Measurements from ENCODE around the gene MUC5AC. TPM values are rescaled to one million over a fixed set of nuclear protein-coding genes. Genes with fewer than 3 reads are reported as not detected.
A peak's percentile ranks its signal among the peaks of the same experiment; 100 is the strongest.

Gene MUC5AC
- total RNA-seq, 4 donors from 2014 or later = not detected

DNA sequence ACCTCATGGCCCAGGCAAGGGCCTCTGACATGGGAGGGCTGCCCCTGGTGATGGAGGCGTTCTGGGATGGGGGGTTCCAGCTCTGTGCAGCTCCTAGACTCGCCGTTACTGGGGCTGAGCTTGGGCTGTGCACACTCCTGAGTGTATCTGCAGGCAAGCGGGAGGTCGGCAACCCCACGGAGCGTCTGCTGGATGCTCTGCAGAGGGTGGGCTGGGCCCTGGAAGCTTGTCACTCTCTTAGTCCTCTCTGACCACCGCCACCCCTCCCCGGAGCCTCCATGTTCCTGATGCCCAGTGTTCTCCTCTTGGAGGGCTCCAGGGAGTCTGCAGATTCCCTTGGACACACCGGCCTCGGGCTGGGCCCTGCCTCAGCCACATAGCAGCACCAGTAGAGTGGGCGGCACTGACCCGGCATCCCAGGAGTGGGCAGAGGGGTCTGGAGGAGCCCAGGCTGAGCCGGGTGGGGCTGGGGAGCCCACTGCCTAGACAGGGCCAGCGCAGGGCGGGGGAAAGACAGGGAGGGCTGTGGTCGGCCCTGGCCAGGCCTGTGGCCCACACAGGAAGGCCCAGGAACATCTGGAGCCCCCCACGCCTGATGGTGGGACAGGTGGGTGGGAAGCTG, 44.5 kb downstream of the MUC5AC start:
- TF ChIP-seq EP300 (IDR thresholded peaks at IDR 0.05; ENCODE audit: low read depth) (no peak), POLR2AphosphoS5 (IDR thresholded peaks at IDR 0.05) (no peak), POLR2A (IDR thresholded peaks at IDR 0.05) (no peak)
- TF ChIP-seq, protein P1, sequence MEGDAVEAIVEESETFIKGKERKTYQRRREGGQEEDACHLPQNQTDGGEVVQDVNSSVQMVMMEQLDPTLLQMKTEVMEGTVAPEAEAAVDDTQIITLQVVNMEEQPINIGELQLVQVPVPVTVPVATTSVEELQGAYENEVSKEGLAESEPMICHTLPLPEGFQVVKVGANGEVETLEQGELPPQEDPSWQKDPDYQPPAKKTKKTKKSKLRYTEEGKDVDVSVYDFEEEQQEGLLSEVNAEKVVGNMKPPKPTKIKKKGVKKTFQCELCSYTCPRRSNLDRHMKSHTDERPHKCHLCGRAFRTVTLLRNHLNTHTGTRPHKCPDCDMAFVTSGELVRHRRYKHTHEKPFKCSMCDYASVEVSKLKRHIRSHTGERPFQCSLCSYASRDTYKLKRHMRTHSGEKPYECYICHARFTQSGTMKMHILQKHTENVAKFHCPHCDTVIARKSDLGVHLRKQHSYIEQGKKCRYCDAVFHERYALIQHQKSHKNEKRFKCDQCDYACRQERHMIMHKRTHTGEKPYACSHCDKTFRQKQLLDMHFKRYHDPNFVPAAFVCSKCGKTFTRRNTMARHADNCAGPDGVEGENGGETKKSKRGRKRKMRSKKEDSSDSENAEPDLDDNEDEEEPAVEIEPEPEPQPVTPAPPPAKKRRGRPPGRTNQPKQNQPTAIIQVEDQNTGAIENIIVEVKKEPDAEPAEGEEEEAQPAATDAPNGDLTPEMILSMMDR (IDR thresholded peaks at IDR 0.05) = no peak
- intact Hi-C loops (cut with DNase I; ENCODE audit: low total_unique reads) (loop anchor here (5.0 kb wide), 2 partner anchors 315 to 375 kb away; no protein-coding TSS in a partner anchor), in situ Hi-C loops (cut with MboI; ENCODE audit: low pct_ligation_motif_present in 1 of 4, low pct_unique_long_range_greater_than_20kb in 1 of 4, low sequenced_read_pairs in 3 of 4) (loop anchor here in 2 of 4 donors (25.0 kb wide), 1 partner anchor 310 kb away; no protein-coding TSS in a partner anchor)
- Histone ChIP-seq H3K4me3 (no peak overlapping the region), H3K4me1 (peaks cover 10 to 26% (median 21%) of the 10 kb centered on the region in 4 donors), H3K9me3 (no peaks in the 10 kb centered on the region), H3K27ac (no peak overlapping the region), H3K36me3 (no peaks in the 10 kb centered on the region), H3K27me3 (peaks cover 39% of the 10 kb centered on the region)
- WGBS, 2 donors (ENCODE audit: low coverage in 1 of 2) = 20 to 37% methylated on average over 1 to 13 of the region's 18 CpGs
- peak; percentile 7 for DNase-seq

DNA sequence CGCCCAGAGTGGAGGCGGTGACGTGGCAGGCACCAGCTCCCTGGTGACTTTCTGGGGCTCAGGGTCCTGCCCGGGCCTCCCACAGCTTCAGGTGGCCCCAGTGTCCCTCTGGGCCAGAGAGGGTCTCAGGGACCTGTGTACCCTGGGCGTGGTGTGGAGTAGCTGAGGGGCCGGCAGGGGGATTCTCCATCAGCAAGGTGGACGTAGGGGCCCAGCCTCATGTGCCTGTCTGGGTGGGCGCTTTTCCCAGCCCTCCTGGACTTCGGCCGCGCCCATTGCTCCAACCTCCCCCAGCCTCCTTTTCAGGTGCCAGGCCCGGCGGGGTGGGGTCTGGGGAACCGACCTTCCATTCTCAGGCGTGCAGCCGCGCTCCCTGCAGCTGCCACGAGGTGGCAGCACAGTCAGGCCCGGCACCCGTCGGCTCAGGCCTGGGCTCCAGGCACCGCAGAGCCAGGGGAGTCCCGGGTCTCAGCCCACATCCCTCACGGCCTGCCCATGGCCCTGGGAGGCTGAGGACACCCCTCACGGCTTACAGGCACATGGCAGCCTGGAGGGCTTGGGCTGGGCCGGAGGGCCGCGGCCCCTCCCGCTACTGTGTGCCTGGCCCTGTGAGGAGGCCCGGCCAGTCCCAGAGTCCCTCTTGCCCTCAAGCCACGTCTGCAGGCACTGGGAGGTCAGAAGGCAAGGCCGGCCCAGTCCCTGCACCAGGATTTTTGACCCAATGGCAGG, 45.2 kb downstream of the MUC5AC start:
- intact Hi-C loops (cut with DNase I; ENCODE audit: low total_unique reads) = loop anchor here (5.0 kb wide), 2 partner anchors 314 to 374 kb away; no protein-coding TSS in a partner anchor

DNA sequence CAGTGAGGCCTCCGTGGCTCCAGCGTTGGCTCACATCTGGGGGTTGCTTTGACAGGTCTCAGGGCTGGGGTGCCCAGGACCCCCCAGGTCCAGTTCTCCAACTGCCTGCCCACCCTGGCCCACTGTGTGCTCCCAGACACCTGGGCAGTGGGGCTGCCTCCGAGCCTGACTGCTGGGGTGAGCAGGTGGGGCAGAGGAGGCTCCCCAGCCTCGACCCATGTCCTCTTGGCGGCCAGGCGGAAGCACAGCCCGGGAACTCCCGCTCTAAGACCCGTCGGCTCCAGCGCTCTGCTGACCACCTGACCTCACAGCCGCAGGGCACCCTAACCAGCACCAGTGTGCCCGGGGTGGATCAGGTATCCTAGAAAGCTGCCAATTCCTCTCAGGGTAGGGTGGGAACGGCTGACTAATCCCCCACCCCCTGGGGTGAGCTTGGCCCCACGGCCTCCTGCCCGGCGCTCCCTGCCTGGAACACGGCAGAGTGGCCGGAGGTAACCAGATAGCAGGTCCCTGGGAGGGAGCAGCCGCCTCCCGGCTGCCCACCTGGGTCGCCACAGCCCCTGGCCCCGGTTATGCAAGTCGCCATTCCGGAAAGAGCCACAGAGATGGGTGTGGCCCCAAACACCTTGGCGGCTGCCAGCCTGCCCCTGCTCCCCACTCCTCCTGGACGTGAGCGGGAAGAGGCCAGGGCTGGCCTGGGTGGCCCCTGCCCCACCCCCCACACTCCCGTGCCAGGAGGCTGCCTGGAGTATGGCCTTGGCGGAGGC, 45.9 kb downstream of the MUC5AC start:
- in situ Hi-C loops (cut with MboI; ENCODE audit: low pct_ligation_motif_present in 1 of 4, low pct_unique_long_range_greater_than_20kb in 1 of 4, low sequenced_read_pairs in 3 of 4) = loop anchor here in 2 of 4 donors (25.0 kb wide), 1 partner anchor 309 kb away; no protein-coding TSS in a partner anchor
- Histone ChIP-seq H3K27me3 (peaks cover 25% of the 10 kb centered on the region), H3K9me3 (no peaks in the 10 kb centered on the region), H3K4me1 (peaks cover 10 to 26% (median 21%) of the 10 kb centered on the region in 4 donors), H3K36me3 (no peaks in the 10 kb centered on the region), H3K4me3 (no peak overlapping the region), H3K27ac (peak overlapping the region in 1 of 4 donors; percentile 14)
- WGBS, 2 donors (ENCODE audit: low coverage in 1 of 2) = 55% methylated on average over 25 of the region's 30 CpGs; no CpG with 5 or more reads in 1 of the 2 donors
- peak; percentile 32 for DNase-seq
- intact Hi-C loops (cut with DNase I; ENCODE audit: low total_unique reads) = loop anchor here (5.0 kb wide), 2 partner anchors 314 to 374 kb away; no protein-coding TSS in a partner anchor
- no peak for TF ChIP-seq EP300 (IDR thresholded peaks at IDR 0.05; ENCODE audit: low read depth)
- TF ChIP-seq, protein P1 (IDR thresholded peaks at IDR 0.05) = no peak

More for the DNA sequence above, 45.2 kb downstream of the MUC5AC start:
- Histone ChIP-seq H3K9me3 (no peaks in the 10 kb centered on the region), H3K4me3 (no peak overlapping the region), H3K27me3 (peaks cover 32% of the 10 kb centered on the region), H3K36me3 (no peaks in the 10 kb centered on the region), H3K27ac (peak overlapping the region in 1 of 4 donors; percentile 14), H3K4me1 (peaks cover 10 to 26% (median 21%) of the 10 kb centered on the region in 4 donors)
- TF ChIP-seq EP300 (IDR thresholded peaks at IDR 0.05; ENCODE audit: low read depth) (no peak), POLR2A (IDR thresholded peaks at IDR 0.05) (no peak), POLR2AphosphoS5 (IDR thresholded peaks at IDR 0.05) (no peak)
- TF ChIP-seq, protein P1 (IDR thresholded peaks at IDR 0.05) = peak; percentile 87 to 97 (median 95)
- peak; percentile 69 for DNase-seq
- 25% methylated on average over 21 of the region's 32 CpGs; no CpG with 5 or more reads in 1 of the 2 donors for WGBS, 2 donors (ENCODE audit: low coverage in 1 of 2)
- in situ Hi-C loops (cut with MboI; ENCODE audit: low pct_ligation_motif_present in 1 of 4, low pct_unique_long_range_greater_than_20kb in 1 of 4, low sequenced_read_pairs in 3 of 4) = loop anchor here in 2 of 4 donors (25.0 kb wide), 1 partner anchor 309 kb away; no protein-coding TSS in a partner anchor

Measured in transverse colon (tissue), 4 donors.